GM10847 (cell line): Measurements from ENCODE around the gene ARID3A.
A peak's percentile ranks its signal among the peaks of the same experiment; 100 is the strongest.

Experiments
- POLR2A ChIP-seq: IDR thresholded peaks from 2 replicates; pipeline ENCODE4 v1.6.1; 2011; ENCODE audit not compliant: insufficient read length; ENCODE audit errors: extremely low read depth

Gene ARID3A

GRCh38 chr19:888581-889385, 37.1 kb upstream of the ARID3A start:
- no peak for TF ChIP-seq POLR2A

DNA sequence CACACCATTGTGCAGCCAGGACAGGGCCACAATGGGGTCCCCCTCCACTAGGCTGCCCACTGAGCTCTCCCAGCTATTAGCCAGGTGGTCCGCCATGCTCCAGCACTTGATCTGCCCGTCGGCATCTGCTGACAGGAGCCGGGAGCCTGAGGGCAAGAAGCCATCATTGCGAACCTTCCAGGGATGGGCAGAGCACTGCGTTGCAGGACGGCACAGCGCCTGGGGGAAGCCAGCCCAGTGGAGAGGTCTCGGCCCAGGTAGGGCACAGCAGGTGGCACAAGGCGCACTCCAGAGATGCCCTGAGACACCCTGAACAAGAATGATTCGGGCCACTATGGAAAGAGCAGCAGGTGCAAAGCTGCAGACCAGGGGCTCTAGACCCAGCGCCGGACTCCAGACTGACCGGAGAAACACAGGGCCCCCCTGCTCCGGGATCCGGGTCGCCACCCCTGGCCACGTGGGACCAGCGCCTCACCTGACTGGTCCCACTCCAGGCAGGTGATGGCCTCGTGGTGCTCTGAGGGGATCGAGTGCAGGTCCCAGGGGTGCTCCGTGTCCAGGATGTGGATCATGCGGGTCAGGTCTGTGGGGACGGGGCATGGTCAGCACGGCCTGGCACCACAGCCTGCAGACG, 36.1 kb upstream of the ARID3A start:
- no peak for TF ChIP-seq POLR2A

- TF ChIP-seq POLR2A: no peak
Observed at GRCh38 chr19:890831-891230, 35.0 kb upstream of the ARID3A start.

- no peak for TF ChIP-seq POLR2A
Observed at GRCh38 chr19:892243-892893, 33.5 kb upstream of the ARID3A start.

DNA sequence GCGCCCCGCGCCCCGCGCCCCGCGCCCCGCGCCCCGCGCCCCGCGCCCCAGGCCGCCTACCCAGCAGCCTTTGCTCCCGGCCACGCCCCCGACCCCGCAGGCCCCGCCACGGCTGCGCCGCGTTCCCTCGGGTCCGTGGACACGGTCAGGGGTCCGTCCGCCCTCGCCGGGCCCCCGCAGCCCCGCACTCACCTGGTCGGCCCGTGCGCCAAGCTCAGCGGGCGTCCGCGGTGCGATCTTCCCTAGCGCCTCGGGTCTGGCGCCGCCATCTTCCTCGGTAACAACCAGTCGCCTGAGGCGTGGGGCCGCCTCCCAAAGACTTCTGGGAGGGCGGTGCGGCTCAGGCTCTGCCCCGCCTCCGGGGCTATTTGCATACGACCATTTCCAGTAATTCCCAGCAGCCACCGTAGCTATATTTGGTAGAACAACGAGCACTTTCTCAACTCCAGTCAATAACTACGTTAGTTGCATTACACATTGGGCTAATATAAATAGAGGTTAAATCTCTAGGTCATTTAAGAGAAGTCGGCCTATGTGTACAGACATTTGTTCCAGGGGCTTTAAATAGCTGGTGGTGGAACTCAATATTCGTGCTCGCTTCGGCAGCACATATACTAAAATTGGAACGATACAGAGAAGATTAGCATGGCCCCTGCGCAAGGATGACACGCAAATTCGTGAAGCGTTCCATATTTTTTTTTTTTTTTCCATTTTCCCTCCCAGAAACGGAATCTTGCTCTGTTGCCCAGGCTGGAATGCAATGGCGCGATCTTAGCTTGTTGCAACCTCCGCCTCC, 32.7 kb upstream of the ARID3A start, which contains the start of the genes MED16 and RNU6-9:
Gene MED16 (minus strand): TSS at position 294 of the 796 bp plus-strand sequence. CDS start 2,056 bp downstream, outside the sequence.
Gene RNU6-9 (plus strand): TSS at position 591 of the 796 bp plus-strand sequence.
- peak; percentile 65 for TF ChIP-seq POLR2A

DNA sequence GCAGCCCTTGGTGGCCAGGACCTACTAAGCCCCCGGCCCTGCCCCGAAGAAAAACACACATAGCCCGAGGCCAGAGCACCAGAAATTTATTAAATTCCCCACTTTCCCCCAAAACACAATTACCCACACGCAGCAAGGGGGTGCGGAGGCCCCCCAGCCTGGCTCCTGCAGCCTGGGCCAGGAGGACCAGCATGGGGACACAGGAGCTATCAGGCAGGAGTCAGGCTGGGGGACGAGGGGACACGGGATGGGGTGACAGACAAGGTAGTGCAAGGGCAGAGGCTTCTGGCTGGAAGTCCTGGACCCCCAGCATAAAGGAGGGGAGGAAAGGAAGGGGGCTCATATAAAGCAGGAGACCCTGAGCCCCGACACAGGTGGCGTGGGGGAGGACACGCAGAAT, 29.4 kb upstream of the ARID3A start:
- TF ChIP-seq POLR2A: no peak

GRCh38 chr19:896999-897398, 28.8 kb upstream of the ARID3A start:
- TF ChIP-seq POLR2A: no peak

- no peak for TF ChIP-seq POLR2A
Observed at GRCh38 chr19:897442-898039, 28.3 kb upstream of the ARID3A start.

- TF ChIP-seq POLR2A: no peak
Observed at GRCh38 chr19:898663-899062, 27.2 kb upstream of the ARID3A start.

GRCh38 chr19:899336-900042, 26.3 kb upstream of the ARID3A start:
- no peak for TF ChIP-seq POLR2A

- TF ChIP-seq POLR2A: no peak
Observed at GRCh38 chr19:900043-900301, 25.9 kb upstream of the ARID3A start.

GRCh38 chr19:900302-901111, 25.3 kb upstream of the ARID3A start:
- TF ChIP-seq POLR2A: no peak

- no peak for TF ChIP-seq POLR2A
Observed at GRCh38 chr19:901216-902092, 24.4 kb upstream of the ARID3A start.

GRCh38 chr19:902093-902370, 23.8 kb upstream of the ARID3A start:
- TF ChIP-seq POLR2A: no peak
